ENCODE measurements around the gene EMP2.
"Not testable (repeated sequence)": the region's sequence is repeated elsewhere in the genome, so short reads cannot be mapped to it uniquely, and the experiment has no call there.

EMP2 gene

GRCh38 chr16:10579965-10580882 is at the start of gene EMP2:
TSS of gene EMP2 (minus strand) at chr16:10580598. CDS start at chr16:10547617, 32,981 bp downstream.
- no peak for DNase-seq (ENCODE audit: extremely low read depth in 1 of 2, low read depth in 1 of 2)

GRCh38 chr16:10629592-10629963 is 49.2 kb upstream of the EMP2 start:
- DNase-seq (ENCODE audit: extremely low read depth in 1 of 2, low read depth in 1 of 2) = no peak

- DNase-seq (ENCODE audit: extremely low read depth in 1 of 2, low read depth in 1 of 2) = no peak
These were observed 45.4 kb upstream of the EMP2 start for GRCh38 chr16:10625595-10626357.

- no peak for DNase-seq (ENCODE audit: extremely low read depth in 1 of 2, low read depth in 1 of 2)
These were observed 44.1 kb upstream of the EMP2 start for GRCh38 chr16:10624527-10624926.

GRCh38 chr16:10623059-10623458 is 42.7 kb upstream of the EMP2 start:
- no peak for DNase-seq (ENCODE audit: extremely low read depth in 1 of 2, low read depth in 1 of 2)

GRCh38 chr16:10622036-10622921 is 41.9 kb upstream of the EMP2 start:
- no peak for DNase-seq (ENCODE audit: extremely low read depth in 1 of 2, low read depth in 1 of 2)

GRCh38 chr16:10621216-10621949 is 41.0 kb upstream of the EMP2 start:
- not testable (repeated sequence) for DNase-seq (ENCODE audit: extremely low read depth in 1 of 2, low read depth in 1 of 2)

GRCh38 chr16:10620120-10620519 is 39.7 kb upstream of the EMP2 start:
- DNase-seq (ENCODE audit: extremely low read depth in 1 of 2, low read depth in 1 of 2) = no peak

GRCh38 chr16:10619271-10619849 is 39.0 kb upstream of the EMP2 start:
- peak; percentile 5 to 6 for DNase-seq (ENCODE audit: extremely low read depth in 1 of 2, low read depth in 1 of 2)

- DNase-seq (ENCODE audit: extremely low read depth in 1 of 2, low read depth in 1 of 2) = no peak
These were observed 38.4 kb upstream of the EMP2 start for GRCh38 chr16:10618710-10619209.

- DNase-seq (ENCODE audit: extremely low read depth in 1 of 2, low read depth in 1 of 2) = no peak
These were observed 37.4 kb upstream of the EMP2 start for GRCh38 chr16:10617662-10618420.

- no peak for DNase-seq (ENCODE audit: extremely low read depth in 1 of 2, low read depth in 1 of 2)
These were observed 36.6 kb upstream of the EMP2 start for GRCh38 chr16:10616756-10617640.

GRCh38 chr16:10616419-10616755 is 36.0 kb upstream of the EMP2 start:
- no peak for DNase-seq (ENCODE audit: extremely low read depth in 1 of 2, low read depth in 1 of 2)

- no peak for DNase-seq (ENCODE audit: extremely low read depth in 1 of 2, low read depth in 1 of 2)
These were observed 34.3 kb upstream of the EMP2 start for GRCh38 chr16:10614685-10615084.

GRCh38 chr16:10613785-10614485 is 33.5 kb upstream of the EMP2 start:
- no peak for DNase-seq (ENCODE audit: extremely low read depth in 1 of 2, low read depth in 1 of 2)

GRCh38 chr16:10612649-10613179 is 32.3 kb upstream of the EMP2 start:
- DNase-seq (ENCODE audit: extremely low read depth in 1 of 2, low read depth in 1 of 2) = no peak

GRCh38 chr16:10611825-10612342 is 31.5 kb upstream of the EMP2 start:
- DNase-seq (ENCODE audit: extremely low read depth in 1 of 2, low read depth in 1 of 2) = no peak
